ENCODE results near the gene RGPD3.

RGPD3 gene

DNA sequence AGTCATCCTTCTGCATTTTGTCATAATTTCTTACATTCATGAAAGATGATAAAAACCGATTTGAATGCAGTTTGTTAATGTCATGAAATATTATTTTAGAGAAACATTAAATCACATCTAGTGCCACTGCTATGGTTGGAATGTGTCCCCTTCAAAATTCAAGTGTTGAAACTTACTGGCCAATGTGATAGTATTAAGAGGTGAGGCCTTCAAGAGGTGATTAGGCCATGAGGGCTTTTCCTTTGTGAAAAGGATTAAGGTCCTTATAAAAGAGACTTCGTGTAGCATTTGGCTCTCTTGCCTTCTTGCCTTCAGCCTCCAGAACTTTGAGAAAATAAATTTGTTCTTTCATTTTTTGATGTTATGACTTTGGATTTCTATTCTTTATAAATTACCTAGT, 117.2 kb downstream of the RGPD3 start (continued):
- TF ChIP-seq, protein P1, sequence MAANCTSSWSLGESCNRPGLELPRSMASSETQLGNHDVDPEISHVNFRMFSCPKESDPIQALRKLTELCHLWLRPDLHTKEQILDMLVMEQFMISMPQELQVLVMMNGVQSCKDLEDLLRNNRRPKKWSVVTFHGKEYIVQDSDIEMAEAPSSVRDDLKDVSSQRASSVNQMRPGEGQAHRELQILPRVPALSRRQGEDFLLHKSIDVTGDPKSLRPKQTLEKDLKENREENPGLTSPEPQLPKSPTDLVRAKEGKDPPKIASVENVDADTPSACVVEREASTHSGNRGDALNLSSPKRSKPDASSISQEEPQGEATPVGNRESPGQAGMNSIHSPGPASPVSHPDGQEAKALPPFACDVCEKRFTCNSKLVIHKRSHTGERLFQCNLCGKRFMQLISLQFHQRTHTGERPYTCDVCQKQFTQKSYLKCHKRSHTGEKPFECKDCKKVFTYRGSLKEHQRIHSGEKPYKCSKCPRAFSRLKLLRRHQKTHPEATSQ (tag by site-specific recombination; IDR thresholded peaks at IDR 0.05), result no peak

DNA sequence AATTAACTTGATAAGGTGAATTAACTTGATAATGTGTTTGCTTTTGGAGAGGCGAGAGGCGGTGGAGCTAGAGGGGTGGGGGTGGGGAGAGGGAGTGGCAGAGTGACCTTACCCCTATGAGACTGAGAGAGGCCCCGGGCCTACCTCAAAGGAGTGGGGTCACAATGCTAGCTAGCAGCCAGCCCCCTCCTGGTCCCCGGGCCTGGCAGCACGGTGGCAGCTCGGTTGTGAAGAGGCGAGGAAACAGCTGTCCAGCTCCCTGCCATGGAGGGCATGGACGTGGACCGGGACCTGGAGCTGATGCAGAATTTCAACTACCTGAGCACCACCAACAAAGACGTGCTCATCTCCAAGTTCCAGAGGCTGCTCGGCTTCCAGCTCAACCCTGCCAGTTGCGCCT, 123.9 kb downstream of the RGPD3 start:
- Histone ChIP-seq H3K4me1 (ENCODE audit: control insufficient read depth, insufficient read depth, low read length) (no peaks in the 10 kb centered on the region), H3K27ac (ENCODE audit: extremely low read depth, low read depth, low read length) (no peak overlapping the region), H3K36me3 (ENCODE audit: control insufficient read depth in 2 of 2, insufficient read depth in 1 of 2, low read length in 2 of 2) (no peaks in the 10 kb centered on the region), H3K9me3 (ENCODE audit: control insufficient read depth, insufficient read depth, low read depth, low read length) (no peaks in the 10 kb centered on the region), H3K4me3 (ENCODE audit: low read depth, low read length) (no peak overlapping the region)
- TF ChIP-seq, protein P2, sequence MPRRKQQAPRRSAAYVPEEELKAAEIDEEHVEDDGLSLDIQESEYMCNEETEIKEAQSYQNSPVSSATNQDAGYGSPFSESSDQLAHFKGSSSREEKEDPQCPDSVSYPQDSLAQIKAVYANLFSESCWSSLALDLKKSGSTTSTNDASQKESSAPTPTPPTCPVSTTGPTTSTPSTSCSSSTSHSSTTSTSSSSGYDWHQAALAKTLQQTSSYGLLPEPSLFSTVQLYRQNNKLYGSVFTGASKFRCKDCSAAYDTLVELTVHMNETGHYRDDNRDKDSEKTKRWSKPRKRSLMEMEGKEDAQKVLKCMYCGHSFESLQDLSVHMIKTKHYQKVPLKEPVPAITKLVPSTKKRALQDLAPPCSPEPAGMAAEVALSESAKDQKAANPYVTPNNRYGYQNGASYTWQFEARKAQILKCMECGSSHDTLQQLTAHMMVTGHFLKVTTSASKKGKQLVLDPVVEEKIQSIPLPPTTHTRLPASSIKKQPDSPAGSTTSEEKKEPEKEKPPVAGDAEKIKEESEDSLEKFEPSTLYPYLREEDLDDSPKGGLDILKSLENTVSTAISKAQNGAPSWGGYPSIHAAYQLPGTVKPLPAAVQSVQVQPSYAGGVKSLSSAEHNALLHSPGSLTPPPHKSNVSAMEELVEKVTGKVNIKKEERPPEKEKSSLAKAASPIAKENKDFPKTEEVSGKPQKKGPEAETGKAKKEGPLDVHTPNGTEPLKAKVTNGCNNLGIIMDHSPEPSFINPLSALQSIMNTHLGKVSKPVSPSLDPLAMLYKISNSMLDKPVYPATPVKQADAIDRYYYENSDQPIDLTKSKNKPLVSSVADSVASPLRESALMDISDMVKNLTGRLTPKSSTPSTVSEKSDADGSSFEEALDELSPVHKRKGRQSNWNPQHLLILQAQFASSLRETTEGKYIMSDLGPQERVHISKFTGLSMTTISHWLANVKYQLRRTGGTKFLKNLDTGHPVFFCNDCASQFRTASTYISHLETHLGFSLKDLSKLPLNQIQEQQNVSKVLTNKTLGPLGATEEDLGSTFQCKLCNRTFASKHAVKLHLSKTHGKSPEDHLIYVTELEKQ (tag by site-specific recombination; IDR thresholded peaks at IDR 0.05; ENCODE audit: borderline replicate concordance), result no peak
- TF ChIP-seq, protein P3, sequence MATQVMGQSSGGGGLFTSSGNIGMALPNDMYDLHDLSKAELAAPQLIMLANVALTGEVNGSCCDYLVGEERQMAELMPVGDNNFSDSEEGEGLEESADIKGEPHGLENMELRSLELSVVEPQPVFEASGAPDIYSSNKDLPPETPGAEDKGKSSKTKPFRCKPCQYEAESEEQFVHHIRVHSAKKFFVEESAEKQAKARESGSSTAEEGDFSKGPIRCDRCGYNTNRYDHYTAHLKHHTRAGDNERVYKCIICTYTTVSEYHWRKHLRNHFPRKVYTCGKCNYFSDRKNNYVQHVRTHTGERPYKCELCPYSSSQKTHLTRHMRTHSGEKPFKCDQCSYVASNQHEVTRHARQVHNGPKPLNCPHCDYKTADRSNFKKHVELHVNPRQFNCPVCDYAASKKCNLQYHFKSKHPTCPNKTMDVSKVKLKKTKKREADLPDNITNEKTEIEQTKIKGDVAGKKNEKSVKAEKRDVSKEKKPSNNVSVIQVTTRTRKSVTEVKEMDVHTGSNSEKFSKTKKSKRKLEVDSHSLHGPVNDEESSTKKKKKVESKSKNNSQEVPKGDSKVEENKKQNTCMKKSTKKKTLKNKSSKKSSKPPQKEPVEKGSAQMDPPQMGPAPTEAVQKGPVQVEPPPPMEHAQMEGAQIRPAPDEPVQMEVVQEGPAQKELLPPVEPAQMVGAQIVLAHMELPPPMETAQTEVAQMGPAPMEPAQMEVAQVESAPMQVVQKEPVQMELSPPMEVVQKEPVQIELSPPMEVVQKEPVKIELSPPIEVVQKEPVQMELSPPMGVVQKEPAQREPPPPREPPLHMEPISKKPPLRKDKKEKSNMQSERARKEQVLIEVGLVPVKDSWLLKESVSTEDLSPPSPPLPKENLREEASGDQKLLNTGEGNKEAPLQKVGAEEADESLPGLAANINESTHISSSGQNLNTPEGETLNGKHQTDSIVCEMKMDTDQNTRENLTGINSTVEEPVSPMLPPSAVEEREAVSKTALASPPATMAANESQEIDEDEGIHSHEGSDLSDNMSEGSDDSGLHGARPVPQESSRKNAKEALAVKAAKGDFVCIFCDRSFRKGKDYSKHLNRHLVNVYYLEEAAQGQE (tag by site-specific recombination; IDR thresholded peaks at IDR 0.05), result no peak
- TF ChIP-seq, protein P4, sequence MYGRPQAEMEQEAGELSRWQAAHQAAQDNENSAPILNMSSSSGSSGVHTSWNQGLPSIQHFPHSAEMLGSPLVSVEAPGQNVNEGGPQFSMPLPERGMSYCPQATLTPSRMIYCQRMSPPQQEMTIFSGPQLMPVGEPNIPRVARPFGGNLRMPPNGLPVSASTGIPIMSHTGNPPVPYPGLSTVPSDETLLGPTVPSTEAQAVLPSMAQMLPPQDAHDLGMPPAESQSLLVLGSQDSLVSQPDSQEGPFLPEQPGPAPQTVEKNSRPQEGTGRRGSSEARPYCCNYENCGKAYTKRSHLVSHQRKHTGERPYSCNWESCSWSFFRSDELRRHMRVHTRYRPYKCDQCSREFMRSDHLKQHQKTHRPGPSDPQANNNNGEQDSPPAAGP (tag by site-specific recombination; IDR thresholded peaks at IDR 0.05), result no peak
- TF ChIP-seq ZNF391 (tag by site-specific recombination; IDR thresholded peaks at IDR 0.05; ENCODE audit: borderline replicate concordance, low read depth), result no peak
- no peak for TF ChIP-seq ZNF133 (tag by site-specific recombination; IDR thresholded peaks at IDR 0.05)
- no peak for TF ChIP-seq FEZF1 (tag by site-specific recombination; IDR thresholded peaks at IDR 0.05)
- TF ChIP-seq ZFP37 (tag by site-specific recombination; IDR thresholded peaks at IDR 0.05), result no peak
- TF ChIP-seq ZBTB44 (tag by site-specific recombination; IDR thresholded peaks at IDR 0.05), result no peak
- no peak for TF ChIP-seq ZNF324 (tag by site-specific recombination; IDR thresholded peaks at IDR 0.05)
- no peak for TF ChIP-seq ZNF521 (tag by site-specific recombination; IDR thresholded peaks at IDR 0.05)
- no peak for TF ChIP-seq ZNF48 (tag by site-specific recombination; IDR thresholded peaks at IDR 0.05)
- TF ChIP-seq ZIC2 (tag by site-specific recombination; IDR thresholded peaks at IDR 0.05), result no peak
- TF ChIP-seq ZBTB8A (tag by site-specific recombination; IDR thresholded peaks at IDR 0.05), result no peak
- TF ChIP-seq KLF10 (tag by site-specific recombination; IDR thresholded peaks at IDR 0.05), result no peak
- TF ChIP-seq ZNF707 (tag by site-specific recombination; IDR thresholded peaks at IDR 0.05), result no peak
- TF ChIP-seq ZNF830 (tag by site-specific recombination; IDR thresholded peaks at IDR 0.05; ENCODE audit: low read depth), result no peak
- POLR2A ChIA-PET, result no interaction called here
- CTCF ChIA-PET, result interaction anchor here (0.7 to 1.0 kb wide), 2 partner anchors 116 to 479 kb away, joined by 3 read pairs; no protein-coding TSS in a partner anchor

Data from HEK293 (cell line).